HG03066 (cell line): ENCODE results near the gene PTPN5.

Experiments
- ATAC-seq: cut with Tn5 transposase; IDR thresholded peaks from one replicate; pipeline ENCODE4 v1.9.1; 2021; ENCODE audit warnings: low read depth; ENCODE audit not compliant: unreplicated experiment

PTPN5 gene

GRCh38 chr11:18715476-18715875 is 76.1 kb downstream of the PTPN5 start:
- no peak for ATAC-seq

- ATAC-seq = no peak
These were observed 77.2 kb downstream of the PTPN5 start for GRCh38 chr11:18714443-18714780.

- no peak for ATAC-seq
These were observed 77.8 kb downstream of the PTPN5 start for GRCh38 chr11:18713646-18714442.

- no peak for ATAC-seq
These were observed 81.1 kb downstream of the PTPN5 start for GRCh38 chr11:18710545-18710944.

GRCh38 chr11:18709414-18709813 is 82.2 kb downstream of the PTPN5 start:
- no peak for ATAC-seq

GRCh38 chr11:18707811-18708340 is 83.7 kb downstream of the PTPN5 start:
- ATAC-seq = no peak

GRCh38 chr11:18706330-18707243 is 85.0 kb downstream of the PTPN5 start:
- no peak for ATAC-seq

- no peak for ATAC-seq
These were observed 85.8 kb downstream of the PTPN5 start for GRCh38 chr11:18705651-18706281.

GRCh38 chr11:18704698-18705097 is 86.9 kb downstream of the PTPN5 start:
- no peak for ATAC-seq

- no peak for ATAC-seq
These were observed 87.5 kb downstream of the PTPN5 start for GRCh38 chr11:18704045-18704645.

- ATAC-seq = no peak
These were observed 88.4 kb downstream of the PTPN5 start for GRCh38 chr11:18703001-18703763.

- no peak for ATAC-seq
These were observed 89.9 kb downstream of the PTPN5 start for GRCh38 chr11:18701614-18702216.

- no peak for ATAC-seq
These were observed 90.7 kb downstream of the PTPN5 start for GRCh38 chr11:18700872-18701271.

- ATAC-seq = no peak
These were observed 91.2 kb downstream of the PTPN5 start for GRCh38 chr11:18700375-18700774.

GRCh38 chr11:18699848-18700261 is 91.7 kb downstream of the PTPN5 start:
- ATAC-seq = no peak

GRCh38 chr11:18699269-18699596 is 92.4 kb downstream of the PTPN5 start:
- ATAC-seq = no peak

- peak; percentile 90 for ATAC-seq
These were observed 93.0 kb downstream of the PTPN5 start, which contains the start of gene TMEM86A for GRCh38 chr11:18698341-18699268. TSS of gene TMEM86A (plus strand) at chr11:18698779. CDS start at chr11:18698887, 108 bp downstream.

- no peak for ATAC-seq
These were observed 94.0 kb downstream of the PTPN5 start for GRCh38 chr11:18697576-18697975.
